Forelimb muscle (tissue), 1 donor: ENCODE results near the gene CGGBP1. TPM values are rescaled to one million over a fixed set of nuclear protein-coding genes. Genes with fewer than 3 reads are reported as not detected.
"Not testable (repeated sequence)": the region's sequence is repeated elsewhere in the genome, so short reads cannot be mapped to it uniquely, and the experiment has no call there.

Experiments used
- DNase-seq: peaks from one replicate; pipeline ENCODE4 v3.0.0-alpha.2; 2013; ENCODE audit warnings: low read depth
- polyA plus RNA-seq: library from polyadenylated mRNA; unstranded; fragments of 120-200 nt; gene quantifications from one replicate; pipeline ENCODE4 v1.2.1, GENCODE V29; 2013; ENCODE audit not compliant: insufficient read length

CGGBP1 gene
- polyA plus RNA-seq, 1 donor, result 81.1 TPM

GRCh38 chr3:88034491-88035275 is 24.1 kb downstream of the CGGBP1 start:
- DNase-seq, result no peak

- DNase-seq, result no peak
Observed at GRCh38 chr3:88033808-88034207, 25.0 kb downstream of the CGGBP1 start.

GRCh38 chr3:88033079-88033478 is 25.7 kb downstream of the CGGBP1 start:
- no peak for DNase-seq

GRCh38 chr3:88032245-88032644 is 26.6 kb downstream of the CGGBP1 start:
- DNase-seq, result no peak

GRCh38 chr3:88031642-88032077 is 27.1 kb downstream of the CGGBP1 start:
- no peak for DNase-seq

GRCh38 chr3:88030210-88030609 is 28.6 kb downstream of the CGGBP1 start:
- no peak for DNase-seq

- DNase-seq, result no peak
Observed at GRCh38 chr3:88028876-88029275, 29.9 kb downstream of the CGGBP1 start.

- DNase-seq, result no peak
Observed at GRCh38 chr3:88025001-88025552, 33.7 kb downstream of the CGGBP1 start.

GRCh38 chr3:88019024-88019423 is 39.8 kb downstream of the CGGBP1 start:
- no peak for DNase-seq

- DNase-seq, result not testable (repeated sequence)
Observed at GRCh38 chr3:88015656-88016055, 43.1 kb downstream of the CGGBP1 start.

- DNase-seq, result no peak
Observed at GRCh38 chr3:88013592-88013991, 45.2 kb downstream of the CGGBP1 start.

- no peak for DNase-seq
Observed at GRCh38 chr3:88010810-88011209, 48.0 kb downstream of the CGGBP1 start.

GRCh38 chr3:88009066-88009465 is 49.7 kb downstream of the CGGBP1 start:
- no peak for DNase-seq

GRCh38 chr3:88005066-88005465 is 53.7 kb downstream of the CGGBP1 start:
- DNase-seq, result no peak

- no peak for DNase-seq
Observed at GRCh38 chr3:88003115-88003755, 55.6 kb downstream of the CGGBP1 start.

GRCh38 chr3:88002448-88002847 is 56.4 kb downstream of the CGGBP1 start:
- DNase-seq, result no peak

Other genes starting within 250 kb of the CGGBP1 start
- 10.0 TPM for gene ZNF654, start 250 bp upstream of the CGGBP1 start, polyA plus RNA-seq
- 15.0 TPM for gene C3orf38, start 91.0 kb upstream of the CGGBP1 start, polyA plus RNA-seq